RWPE2 (cell line): ENCODE data around the gene ZFPM1.

Experiments
- ATAC-seq: fragments of 200-7000 bp; cut with Tn5 transposase; 3 replicates; pipeline ENCODE4 v1.9.1; 2021; ENCODE audit warnings: low read depth
- DNase-seq: peaks from one replicate; pipeline ENCODE4 v3.0.0-alpha.2; 2020; ENCODE audit warnings: low spot score
- H3K27ac ChIP-seq: fragments of 450-650 bp; 2 replicates; pipeline ENCODE4 v1.5.1; 2017; ENCODE audit warnings: mild to moderate bottlenecking; ENCODE audit not compliant: poor library complexity, severe bottlenecking
- H3K27me3 ChIP-seq: fragments of 250-450 bp; sonication (Bioruptor Pico); 2 replicates; pipeline ENCODE4 v1.5.1; 2021; ENCODE audit warnings: mild to moderate bottlenecking, moderate library complexity; ENCODE audit not compliant: insufficient read depth, poor library complexity, severe bottlenecking
- H3K36me3 ChIP-seq: fragments of 250-450 bp; sonication (Bioruptor Pico); 2 replicates; pipeline ENCODE4 v1.5.1; 2020; ENCODE audit warnings: low read depth, mild to moderate bottlenecking, moderate library complexity
- H3K4me1 ChIP-seq: fragments of 250-450 bp; sonication (Bioruptor Pico); 2 replicates; pipeline ENCODE4 v1.5.1; 2021; ENCODE audit warnings: mild to moderate bottlenecking, moderate library complexity; ENCODE audit not compliant: insufficient read depth, poor library complexity, severe bottlenecking
- H3K4me3 ChIP-seq: fragments of 250-450 bp; sonication (Bioruptor Pico); 2 replicates; pipeline ENCODE4 v1.5.1; 2021; ENCODE audit warnings: mild to moderate bottlenecking, moderate library complexity; ENCODE audit not compliant: severe bottlenecking
- H3K9me3 ChIP-seq: fragments of 250-450 bp; sonication (Bioruptor Pico); 2 replicates; pipeline ENCODE4 v1.5.1; 2021; ENCODE audit warnings: mild to moderate bottlenecking, moderate library complexity; ENCODE audit not compliant: severe bottlenecking
- CTCF ChIP-seq: fragments of 450-650 bp; IDR thresholded peaks from one replicate; pipeline ENCODE4 v1.5.1; 2017; ENCODE audit warnings: mild to moderate bottlenecking, moderate library complexity; ENCODE audit not compliant: poor library complexity, severe bottlenecking

ZFPM1 gene

GRCh38 chr16:88451586-88452481 lies 1.2 kb upstream of the ZFPM1 start:
- Histone ChIP-seq H3K36me3 (no peaks in the 10 kb centered on the region), H3K9me3 (no peaks in the 10 kb centered on the region), H3K4me1 (peaks cover 3% of the 10 kb centered on the region), H3K27me3 (no peaks in the 10 kb centered on the region), H3K27ac (no peak overlapping the region), H3K4me3 (peak overlapping the region; percentile 40)
- ATAC-seq (no peak), DNase-seq (no peak)
- no peak for TF ChIP-seq CTCF

- Histone ChIP-seq H3K4me3 (peak overlapping the region; percentile 40), H3K9me3 (no peaks in the 10 kb centered on the region), H3K36me3 (no peaks in the 10 kb centered on the region), H3K4me1 (peaks cover 3% of the 10 kb centered on the region), H3K27me3 (no peaks in the 10 kb centered on the region), H3K27ac (peak overlapping the region; percentile 15)
- no peak for TF ChIP-seq CTCF
- ATAC-seq (peak; percentile 75), DNase-seq (peak; percentile 94)
These were observed 431 bp upstream of the ZFPM1 start for GRCh38 chr16:88452482-88453216.

- no peak for TF ChIP-seq CTCF
- Histone ChIP-seq H3K9me3 (no peaks in the 10 kb centered on the region), H3K36me3 (no peaks in the 10 kb centered on the region), H3K4me3 (peak overlapping the region; percentile 40), H3K4me1 (peaks cover 3% of the 10 kb centered on the region), H3K27me3 (no peaks in the 10 kb centered on the region), H3K27ac (no peak overlapping the region)
- DNase-seq (no peak), ATAC-seq (no peak)
These were observed 787 bp downstream of the ZFPM1 start for GRCh38 chr16:88453611-88454522.

GRCh38 chr16:88454523-88454947 lies 1.5 kb downstream of the ZFPM1 start:
- H3K36me3 ChIP-seq, result no peaks in the 10 kb centered on the region
- peaks cover 3% of the 10 kb centered on the region for H3K4me1 ChIP-seq
- ATAC-seq (peak; percentile 3; the same call in 2 of the 3 replicates), DNase-seq (no peak)
- no peak for TF ChIP-seq CTCF
- no peak overlapping the region for H3K27ac ChIP-seq
- no peaks in the 10 kb centered on the region for H3K9me3 ChIP-seq
- peak overlapping the region; percentile 40 for H3K4me3 ChIP-seq
- H3K27me3 ChIP-seq, result no peaks in the 10 kb centered on the region
